K562 (cell line): ENCODE measurements around the gene ZDHHC14. TPM values are rescaled to one million over a fixed set of nuclear protein-coding genes. Genes with fewer than 3 reads are reported as not detected.

Source experiments
- ARID1B ChIP-seq: fragments of 450-650 bp; IDR thresholded peaks from 2 replicates; pipeline ENCODE4 v1.6.1; 2016; ENCODE audit warnings: antibody characterized with exemption, mild to moderate bottlenecking, inconsistent platforms
- ARID3A ChIP-seq: IDR thresholded peaks from 2 replicates; pipeline ENCODE4 v1.6.1; 2012; ENCODE audit warnings: low read depth, low read length, improper control_type of control experiment, borderline replicate concordance
- CCAR2 ChIP-seq: fragments of 200-400 bp; formaldehyde crosslinking; IDR thresholded peaks from 2 replicates; pipeline ENCODE4 v1.6.1; 2017; ENCODE audit warnings: mild to moderate bottlenecking, low read depth, low read length
- CREB1 ChIP-seq, 2 experiments: sonication (generic) in 1 of 2; formaldehyde crosslinking in 1 of 2; IDR thresholded peaks; 2 replicates each; pipeline versions ENCODE4 v1.6.1 to v1.8.0; 2012 to 2022; ENCODE audit warnings: inconsistent platforms in 1 of 2, mild to moderate bottlenecking in 1 of 2, missing genetic modification reagents in 1 of 2, moderate library complexity in 1 of 2
- DIDO1 ChIP-seq: fragments of 450-650 bp; IDR thresholded peaks from 2 replicates; pipeline ENCODE4 v1.6.1; 2016; ENCODE audit warnings: low read depth, missing biosample characterization, missing genetic modification characterization
- GATAD2A ChIP-seq: fragments of 450-650 bp; IDR thresholded peaks from 2 replicates; pipeline ENCODE4 v1.6.1; 2017
- HLTF ChIP-seq: fragments of 450-650 bp; IDR thresholded peaks from 2 replicates; pipeline ENCODE4 v1.6.1; 2016
- HMG20B ChIP-seq: fragments of 250-450 bp; sonication (Bioruptor Pico); IDR thresholded peaks from 2 replicates; pipeline ENCODE4 v1.5.0; 2021; ENCODE audit warnings: mild to moderate bottlenecking
- NCOA2 ChIP-seq, 2 experiments: fragments of 450-650 bp; IDR thresholded peaks; 2 replicates each; pipeline ENCODE4 v1.6.1; 2018; ENCODE audit warnings: mild to moderate bottlenecking in 2 of 2, moderate library complexity in 1 of 2; ENCODE audit not compliant: partially characterized antibody in 2 of 2
- NCOA6 ChIP-seq: fragments of 450-650 bp; IDR thresholded peaks from 2 replicates; pipeline ENCODE4 v1.6.1; 2017; ENCODE audit warnings: mild to moderate bottlenecking
- NFE2L1 ChIP-seq: fragments of 450-650 bp; IDR thresholded peaks from 2 replicates; pipeline ENCODE4 v1.6.1; 2016; ENCODE audit warnings: missing genetic modification characterization, low read depth, mild to moderate bottlenecking, missing compliant biosample characterization, moderate library complexity, borderline replicate concordance
- PKNOX1 ChIP-seq: fragments of 450-650 bp; IDR thresholded peaks from 2 replicates; pipeline ENCODE4 v1.6.1; 2016
- SLC30A9 ChIP-seq: fragments of 250-450 bp; sonication (Bioruptor Pico); IDR thresholded peaks from 2 replicates; pipeline ENCODE4 v1.8.0; 2022; ENCODE audit warnings: mild to moderate bottlenecking, moderate library complexity
- SREBF2 ChIP-seq: sonication (generic); formaldehyde crosslinking; IDR thresholded peaks from 2 replicates; pipeline ENCODE4 v1.4.0; 2020; ENCODE audit warnings: mild to moderate bottlenecking, missing genetic modification reagents
- SRSF3 ChIP-seq: fragments of 200-400 bp; formaldehyde crosslinking; IDR thresholded peaks from 2 replicates; pipeline ENCODE4 v1.6.1; 2016; ENCODE audit warnings: mild to moderate bottlenecking, low read length, moderate library complexity; ENCODE audit not compliant: insufficient read depth
- SRSF7 ChIP-seq: fragments of 200-400 bp; formaldehyde crosslinking; optimal IDR thresholded peaks from 2 replicates; pipeline ENCODE3; 2017; ENCODE audit warnings: mild to moderate bottlenecking, low read depth, low read length
- SRSF9 ChIP-seq: fragments of 200-400 bp; formaldehyde crosslinking; IDR thresholded peaks from 2 replicates; pipeline ENCODE4 v1.6.1; 2017; ENCODE audit warnings: low read depth, low read length, borderline replicate concordance
- TAF15 ChIP-seq: fragments of 200-400 bp; formaldehyde crosslinking; IDR thresholded peaks from 2 replicates; pipeline ENCODE4 v1.6.1; 2017; ENCODE audit warnings: mild to moderate bottlenecking, low read depth, low read length, moderate library complexity
- TCF3 ChIP-seq: sonication (generic); formaldehyde crosslinking; IDR thresholded peaks from 2 replicates; pipeline ENCODE4 v1.4.0; 2020; ENCODE audit warnings: mild to moderate bottlenecking, missing genetic modification reagents
- TCF7L2 ChIP-seq: fragments of 150-350 bp; IDR thresholded peaks from 2 replicates; pipeline ENCODE4 v1.6.1; 2016; ENCODE audit warnings: low read depth, mild to moderate bottlenecking, low read length, moderate library complexity
- TGIF2 ChIP-seq: sonication (generic); formaldehyde crosslinking; IDR thresholded peaks from 2 replicates; pipeline ENCODE4 v1.8.1; 2022; ENCODE audit warnings: mild to moderate bottlenecking, missing genetic modification reagents, moderate library complexity
- XRCC5 ChIP-seq: fragments of 200-400 bp; formaldehyde crosslinking; IDR thresholded peaks from 2 replicates; pipeline ENCODE4 v1.6.1; 2017; ENCODE audit warnings: low read depth, mild to moderate bottlenecking, low read length
- ZFP30 ChIP-seq: fragments of 250-450 bp; sonication (Bioruptor Pico); IDR thresholded peaks from 2 replicates; pipeline ENCODE4 v1.8.0; 2022; ENCODE audit warnings: moderate library complexity, mild to moderate bottlenecking, inconsistent platforms, borderline replicate concordance
- ZNF239 ChIP-seq: fragments of 250-450 bp; sonication (Bioruptor Pico); IDR thresholded peaks from 2 replicates; pipeline ENCODE4 v1.4.0; 2020; ENCODE audit warnings: mild to moderate bottlenecking
- ZNF584 ChIP-seq: fragments of 200-800 bp; sonication (Bioruptor generic); IDR thresholded peaks from 2 replicates; pipeline ENCODE4 v1.6.1; 2016; ENCODE audit warnings: low read depth, mild to moderate bottlenecking, missing genetic modification characterization, missing compliant biosample characterization
- polyA plus RNA-seq, 8 experiments: library from polyadenylated mRNA; depleted of rRNA in 4 of 8; stranded (reverse) in 5 of 8; unstranded in 3 of 8; fragments of >200 nt; fragmentation: Nextera tagmentation in 2 of 8; fragmentation: Illumina TruSeq in 1 of 8; extraction: Ambion mirVana in 2 of 8; extraction: Trizol in 1 of 8; gene quantifications; 2 replicates each; pipeline versions ENCODE4 v1.2.1 to v1.2.3, GENCODE V29; 2011 to 2014; ENCODE audit warnings: inconsistent platforms in 1 of 8, missing spikeins in 1 of 8
- total RNA-seq, 7 experiments: library from RNA; depleted of rRNA in 6 of 7; stranded (reverse); fragments of >200 nt in 6 of 7; fragmentation: Illumina TruSeq in 2 of 7; extraction: Trizol in 2 of 7; gene quantifications; 2 replicates each; pipeline versions ENCODE4 v1.2.1 to v1.2.3, GENCODE V29; 2011 to 2021; ENCODE audit warnings: low replicate concordance in 1 of 7

The ZDHHC14 gene
- total and polyA plus RNA-seq, 9 of the 15 experiments (the other 6 are each of a cell fraction or from before 2014, with no cell fraction given): 0.92 to 23.1 (median 13.8) TPM

DNA sequence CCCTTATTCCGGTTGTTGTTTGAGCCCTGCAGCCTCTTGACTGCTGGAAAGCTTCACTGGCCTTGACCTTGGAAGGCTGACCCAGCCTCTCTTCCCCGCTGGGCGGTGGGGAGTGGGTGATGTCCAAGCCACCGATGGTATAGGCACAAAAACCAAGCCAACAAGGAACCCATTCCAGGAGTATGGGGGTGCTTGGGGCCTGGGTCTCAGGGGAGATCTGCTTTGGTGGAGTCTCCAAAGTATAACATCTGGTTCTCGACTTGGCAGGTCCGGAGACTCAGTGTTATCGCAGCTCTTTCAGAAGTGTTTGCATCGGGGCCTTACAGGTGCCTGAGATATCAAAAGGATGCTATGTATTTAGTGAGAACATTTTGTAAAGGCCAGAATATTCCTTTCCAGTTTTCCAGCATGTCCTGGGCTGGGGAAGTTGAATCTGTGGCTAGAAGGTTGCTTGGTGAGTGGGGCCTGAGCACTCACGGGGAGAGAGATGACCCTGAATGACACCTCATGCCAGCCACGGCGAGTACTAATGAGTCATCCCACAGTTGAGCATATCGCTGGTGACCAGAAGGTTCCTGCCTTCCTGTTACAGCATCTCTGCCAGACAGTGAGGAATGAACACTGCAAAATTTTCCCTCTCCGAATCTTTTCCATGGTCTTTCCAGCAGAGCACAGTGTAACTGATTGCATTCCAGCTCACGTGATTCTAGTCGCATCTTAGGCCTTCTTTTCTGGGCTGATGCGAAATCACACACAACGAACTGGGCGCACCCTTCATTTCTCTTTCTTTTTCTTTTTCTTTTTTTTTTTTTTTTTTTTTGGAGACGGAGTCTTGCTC lies 133.9 kb downstream of the ZDHHC14 start (continued):
- TF ChIP-seq SRSF3 (no peak), ZNF239 (peak; percentile 46), TCF3 (CRISPR knock-in tag) (peak; percentile 98), TCF7L2 (no peak), CCAR2 (no peak), TGIF2 (CRISPR knock-in tag) (no peak), HMG20B (CRISPR knock-in tag) (no peak), SREBF2 (CRISPR knock-in tag) (no peak), ZNF584 (CRISPR knock-in tag) (peak; percentile 76), CREB1 (IDR thresholded peaks at IDR 0.05) (peak; percentile 88), CREB1 (CRISPR knock-in tag; IDR thresholded peaks at IDR 0.05) (peak; percentile 86), TAF15 (no peak), NCOA2 (IDR thresholded peaks at IDR 0.05; ENCODE audit: partially characterized antibody in 2 of 2) (peak in 1 of 2 experiments; percentile 88), ZFP30 (CRISPR knock-in tag) (no peak), NFE2L1 (tag) (no peak; the same call in 1 of the 2 replicates), ARID1B (peak; percentile 99), NCOA6 (peak; percentile 67; the same call in 1 of the 2 replicates), SRSF9 (no peak), PKNOX1 (peak; percentile 94), ARID3A (peak; percentile 40), GATAD2A (no peak; the same call in 1 of the 2 replicates), SLC30A9 (CRISPR knock-in tag) (no peak), DIDO1 (no peak), SRSF7 (no peak), HLTF (peak; percentile 95; the same call in 1 of the 2 replicates), XRCC5 (no peak; the same call in 1 of the 2 replicates)
